Endothelial cell of umbilical vein (primary cell): ENCODE data around the gene RAB8A. TPM values are rescaled to one million over a fixed set of nuclear protein-coding genes. Genes with fewer than 3 reads are reported as not detected.

Experiments
- BruUV-seq: library from RNA; stranded (reverse); fragments of 400-500 nt; replicated peaks from 2 replicates; lab custom pipeline; 2021; lab: Mats Ljungman, UMichigan
- CTCF ChIA-PET: fragments of 300-600, 350-600 bp; sonication (Branson Sonifier 250); formaldehyde crosslinking; loops from one replicate; lab custom pipeline; 2021; ENCODE audit warnings: antibody characterized with exemption, inconsistent platforms; lab: Charles Lee
- POLR2A ChIA-PET: fragments of 300-600, 350-600 bp; sonication (Branson Sonifier 250); formaldehyde crosslinking; loops from one replicate; lab custom pipeline; 2021; ENCODE audit warnings: antibody characterized with exemption, inconsistent platforms; lab: Charles Lee
- DNase-seq: peaks from one replicate; pipeline ENCODE4 v3.0.0-alpha.2; 2011; ENCODE audit warnings: low read depth, low spot score
- FAIRE-seq: peaks from 2 replicates; lab custom pipeline; 2011; peaks lifted over from hg19 to GRCh38; lab: Jason Lieb, UNC
- H2AFZ ChIP-seq: 2 replicates; pipeline ENCODE4 v1.6.0; 2012; ENCODE audit warnings: low read depth, low read length, control low read depth, inconsistent platforms
- H3K27ac ChIP-seq: 2 replicates; pipeline ENCODE4 v1.5.1; 2011; ENCODE audit warnings: low read depth, mild to moderate bottlenecking, control low read depth, low read length, moderate library complexity; ENCODE audit not compliant: insufficient read depth
- H3K27me3 ChIP-seq, 2 experiments: 2 replicates each; pipeline versions ENCODE4 v1.6.0 to v1.6.1; 2011; ENCODE audit warnings: low read length in 2 of 2, mixed read lengths in 1 of 2; ENCODE audit not compliant: control insufficient read depth in 2 of 2, insufficient read depth in 2 of 2
- H3K36me3 ChIP-seq, 2 experiments: 2 replicates in 1 of 2; 3 replicates in 1 of 2; pipeline ENCODE4 v1.5.1; 2011; ENCODE audit warnings: low read length in 2 of 2, mild to moderate bottlenecking in 1 of 2, moderate library complexity in 1 of 2; ENCODE audit not compliant: control insufficient read depth in 2 of 2, insufficient read depth in 2 of 2; ENCODE audit errors: extremely low read depth in 1 of 2
- H3K4me1 ChIP-seq: 3 replicates; pipeline ENCODE4 v1.5.1; 2011; ENCODE audit warnings: mild to moderate bottlenecking, low read length; ENCODE audit not compliant: control insufficient read depth, insufficient read depth; ENCODE audit errors: extremely low read depth
- H3K4me2 ChIP-seq: 2 replicates; pipeline ENCODE4 v1.6.1; 2011; ENCODE audit warnings: low read length, control low read depth, mixed read lengths; ENCODE audit not compliant: insufficient read depth
- H3K4me3 ChIP-seq, 3 experiments: fragments of 200-600 bp in 1 of 3; sonication (generic), shearing (Covaris generic) in 1 of 3; replicated peaks in 1 of 3; 2 replicates each; pipeline ENCODE4 v1.5.1; 2011 to 2016; ENCODE audit warnings: control low read depth in 3 of 3, low read length in 3 of 3, mild to moderate bottlenecking in 2 of 3, inconsistent platforms in 1 of 3, low read depth in 1 of 3, moderate library complexity in 1 of 3; ENCODE audit not compliant: insufficient read depth in 1 of 3
- H3K79me2 ChIP-seq: 2 replicates; pipeline ENCODE4 v1.6.0; 2012; ENCODE audit warnings: low read length, inconsistent platforms; ENCODE audit not compliant: control insufficient read depth, insufficient read depth
- H3K9ac ChIP-seq: replicated peaks from 2 replicates; pipeline ENCODE3; 2011; ENCODE audit warnings: low read length, control low read depth; ENCODE audit not compliant: insufficient read depth; ENCODE audit errors: extremely low read depth
- H3K9me1 ChIP-seq: replicated peaks from 3 replicates; pipeline ENCODE4 v1.6.0; 2011; ENCODE audit warnings: mild to moderate bottlenecking, low read length; ENCODE audit not compliant: control insufficient read depth, insufficient read depth; ENCODE audit errors: extremely low read depth
- H3K9me3 ChIP-seq: replicated peaks from 2 replicates; pipeline ENCODE4 v1.5.1; 2012; ENCODE audit warnings: low read length, inconsistent platforms; ENCODE audit not compliant: control insufficient read depth, insufficient read depth
- H4K20me1 ChIP-seq: replicated peaks from 2 replicates; pipeline ENCODE3; 2011; ENCODE audit warnings: mild to moderate bottlenecking, low read length; ENCODE audit not compliant: control insufficient read depth, insufficient read depth; ENCODE audit errors: extremely low read depth
- EZH2 ChIP-seq: IDR thresholded peaks from 2 replicates; pipeline ENCODE4 v1.6.1; 2012; ENCODE audit warnings: borderline replicate concordance, low read depth, mild to moderate bottlenecking, moderate library complexity, low read length, inconsistent platforms; ENCODE audit not compliant: severe bottlenecking
- FOS ChIP-seq: IDR thresholded peaks from 2 replicates; pipeline ENCODE4 v1.6.1; 2011; ENCODE audit warnings: mild to moderate bottlenecking, low read length, moderate library complexity, borderline replicate concordance; ENCODE audit not compliant: insufficient read depth
- GATA2 ChIP-seq: IDR thresholded peaks from 2 replicates; pipeline ENCODE4 v1.7.0; 2011; ENCODE audit warnings: low read depth, mild to moderate bottlenecking, moderate library complexity, mixed read lengths, low read length; ENCODE audit not compliant: insufficient read length, insufficient read depth
- JUN ChIP-seq: IDR thresholded peaks from 2 replicates; pipeline ENCODE4 v1.6.1; 2011; ENCODE audit warnings: borderline replicate concordance, low read depth; ENCODE audit not compliant: insufficient read length, insufficient read depth
- MAX ChIP-seq: IDR thresholded peaks from 2 replicates; pipeline ENCODE4 v1.6.1; 2011; ENCODE audit not compliant: insufficient read depth, insufficient read length
- MYC ChIP-seq: IDR thresholded peaks from one replicate; pipeline ENCODE4 v1.6.1; 2011; ENCODE audit warnings: mild to moderate bottlenecking, low read depth, low read length
- POLR2A ChIP-seq: IDR thresholded peaks from 2 replicates; pipeline ENCODE4 v1.6.1; 2012; ENCODE audit warnings: low read depth, mild to moderate bottlenecking, control low read depth, low read length
- POLR2AphosphoS5 ChIP-seq: IDR thresholded peaks from 2 replicates; pipeline ENCODE4 v1.6.1; 2012; ENCODE audit warnings: low read depth, mild to moderate bottlenecking, control low read depth, low read length, moderate library complexity; ENCODE audit not compliant: insufficient read depth
- dilution Hi-C: fragments of 300-500 bp; cut with MboI; formaldehyde crosslinking; loops from one replicate; pipeline ENCODE4 v1.15.0; 2019; ENCODE audit warnings: low sequenced_read_pairs; ENCODE audit not compliant: extremely low pct_ligation_motif_present
- intact Hi-C: fragments of 100-400 bp; cut with micrococcal nuclease; formaldehyde crosslinking; loops from one replicate; pipeline ENCODE4 v1.10.0; 2022
- polyA plus RNA-seq, 4 experiments: library from polyadenylated mRNA; depleted of rRNA in 3 of 4; stranded (reverse) in 3 of 4; unstranded in 1 of 4; fragments of >200 nt; gene quantifications; 2 replicates each; pipeline versions ENCODE4 v1.2.1 to v1.2.3, GENCODE V29; 2011 to 2012; ENCODE audit warnings: missing spikeins in 1 of 4
- total RNA-seq: library from RNA; stranded (reverse); gene quantifications from 2 replicates; pipeline ENCODE4 v1.2.3, GENCODE V29; 2021
- TF ChIP-seq, protein P1 (sequence below), 2 donors: IDR thresholded peaks; 1 replicate in 1 of 2; 2 replicates in 1 of 2; pipeline ENCODE4 v1.5.1; 2011; ENCODE audit warnings: low read length in 2 of 2, mild to moderate bottlenecking in 2 of 2, moderate library complexity in 2 of 2, control low read depth in 1 of 2, inconsistent platforms in 1 of 2, low read depth in 1 of 2; ENCODE audit not compliant: insufficient read depth in 1 of 2; ENCODE audit errors: extremely low read depth in 1 of 2

RAB8A gene
- total and polyA plus RNA-seq, 2 donors (not counting 3 experiments of a cell fraction or from before 2014, with no cell fraction given): 81.5 to 107 TPM

DNA sequence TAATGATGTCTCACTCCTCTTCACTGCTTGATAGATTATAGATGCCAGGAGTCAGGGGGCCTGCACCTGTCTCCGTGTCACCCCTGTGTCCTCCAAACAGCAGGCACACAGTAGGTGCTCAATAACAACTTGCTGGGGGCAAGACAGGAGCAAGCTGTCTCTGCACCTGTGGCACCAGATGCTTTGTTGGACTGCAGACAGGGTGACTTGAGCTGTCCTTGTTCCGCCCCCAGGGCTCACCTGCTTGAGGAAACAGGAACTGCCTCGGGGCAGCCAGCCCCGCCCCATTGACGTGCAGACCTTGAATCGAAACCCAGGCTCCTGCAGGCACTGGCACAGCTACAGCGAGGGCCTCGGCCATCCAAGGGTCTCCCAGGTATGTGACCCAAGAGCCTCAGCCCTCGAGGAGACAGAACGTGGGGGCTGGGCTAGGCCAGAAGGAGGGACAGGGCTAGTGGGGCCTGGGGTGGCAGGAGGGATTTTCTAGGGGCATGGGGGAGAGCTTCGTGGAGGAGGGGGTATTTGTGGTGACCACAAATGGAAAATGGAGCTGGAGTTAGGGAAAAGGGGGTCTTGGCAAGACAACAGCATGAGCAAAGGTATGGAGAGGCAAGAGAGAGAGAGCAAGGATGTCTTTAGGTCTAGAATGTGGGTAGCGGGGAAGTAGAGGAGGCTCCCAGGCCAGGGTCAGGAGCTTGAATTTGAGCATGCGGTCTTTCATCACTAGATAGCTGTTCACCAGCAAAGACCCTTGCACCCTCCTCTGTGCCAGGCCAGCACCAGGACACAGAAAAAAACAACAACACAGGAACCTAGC, 31.9 kb downstream of the RAB8A start, which contains the start of gene HSH2D:
HSH2D (plus strand) TSS at position 287 of the 817 bp plus-strand sequence. CDS start 5,066 bp downstream, outside the sequence.
- H3K9ac ChIP-seq: no peak within 1 kb of the TSS
- BruUV-seq: no TSS peak
- H3K4me1 ChIP-seq: no peaks in the 10 kb centered on the region
- no peaks in the 10 kb centered on the region for H3K9me1 ChIP-seq
- H3K36me3 ChIP-seq: no peaks in the 10 kb centered on the region
- no peak within 1 kb of the TSS for H2AFZ ChIP-seq
- no peak within 1 kb of the TSS for H3K4me3 ChIP-seq
- no peak within 1 kb of the TSS for H3K4me2 ChIP-seq
- POLR2A ChIA-PET: no interaction called here
- CTCF ChIA-PET: interaction anchor here (1.0 kb wide), 1 partner anchor 10 kb away, joined by 3 read pairs; no protein-coding TSS in a partner anchor
- H3K27ac ChIP-seq: no peak within 1 kb of the TSS
- intact Hi-C loops (no loop called here), dilution Hi-C loops (no loop called here)
- H3K9me3 ChIP-seq: no peaks in the 10 kb centered on the region
- H4K20me1 ChIP-seq: no peaks in the 10 kb centered on the region
- TF ChIP-seq POLR2A (no peak), MAX (no peak), POLR2AphosphoS5 (no peak), EZH2 (no peak), JUN (no peak), GATA2 (no peak), MYC (no peak), FOS (no peak)
- TF ChIP-seq, protein P1, sequence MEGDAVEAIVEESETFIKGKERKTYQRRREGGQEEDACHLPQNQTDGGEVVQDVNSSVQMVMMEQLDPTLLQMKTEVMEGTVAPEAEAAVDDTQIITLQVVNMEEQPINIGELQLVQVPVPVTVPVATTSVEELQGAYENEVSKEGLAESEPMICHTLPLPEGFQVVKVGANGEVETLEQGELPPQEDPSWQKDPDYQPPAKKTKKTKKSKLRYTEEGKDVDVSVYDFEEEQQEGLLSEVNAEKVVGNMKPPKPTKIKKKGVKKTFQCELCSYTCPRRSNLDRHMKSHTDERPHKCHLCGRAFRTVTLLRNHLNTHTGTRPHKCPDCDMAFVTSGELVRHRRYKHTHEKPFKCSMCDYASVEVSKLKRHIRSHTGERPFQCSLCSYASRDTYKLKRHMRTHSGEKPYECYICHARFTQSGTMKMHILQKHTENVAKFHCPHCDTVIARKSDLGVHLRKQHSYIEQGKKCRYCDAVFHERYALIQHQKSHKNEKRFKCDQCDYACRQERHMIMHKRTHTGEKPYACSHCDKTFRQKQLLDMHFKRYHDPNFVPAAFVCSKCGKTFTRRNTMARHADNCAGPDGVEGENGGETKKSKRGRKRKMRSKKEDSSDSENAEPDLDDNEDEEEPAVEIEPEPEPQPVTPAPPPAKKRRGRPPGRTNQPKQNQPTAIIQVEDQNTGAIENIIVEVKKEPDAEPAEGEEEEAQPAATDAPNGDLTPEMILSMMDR (IDR thresholded peaks at IDR 0.05; ENCODE audit: extremely low read depth in 1 of 2, insufficient read depth in 1 of 2, low read depth in 1 of 2, low read length in 2 of 2): no peak
- FAIRE-seq: no peak
- no peaks in the 10 kb centered on the region for H3K79me2 ChIP-seq
- peaks cover 0 to 2% of the 10 kb centered on the region in 2 experiments for H3K27me3 ChIP-seq
- DNase-seq: no peak
